Measurements from ENCODE around the gene PAQR6. TPM values are rescaled to one million over a fixed set of nuclear protein-coding genes. Genes with fewer than 3 reads are reported as not detected.
A peak's percentile ranks its signal among the peaks of the same experiment; 100 is the strongest.

PAQR6 gene
- total RNA-seq, 1 experiment from 2014 or later, result 15.8 TPM

DNA sequence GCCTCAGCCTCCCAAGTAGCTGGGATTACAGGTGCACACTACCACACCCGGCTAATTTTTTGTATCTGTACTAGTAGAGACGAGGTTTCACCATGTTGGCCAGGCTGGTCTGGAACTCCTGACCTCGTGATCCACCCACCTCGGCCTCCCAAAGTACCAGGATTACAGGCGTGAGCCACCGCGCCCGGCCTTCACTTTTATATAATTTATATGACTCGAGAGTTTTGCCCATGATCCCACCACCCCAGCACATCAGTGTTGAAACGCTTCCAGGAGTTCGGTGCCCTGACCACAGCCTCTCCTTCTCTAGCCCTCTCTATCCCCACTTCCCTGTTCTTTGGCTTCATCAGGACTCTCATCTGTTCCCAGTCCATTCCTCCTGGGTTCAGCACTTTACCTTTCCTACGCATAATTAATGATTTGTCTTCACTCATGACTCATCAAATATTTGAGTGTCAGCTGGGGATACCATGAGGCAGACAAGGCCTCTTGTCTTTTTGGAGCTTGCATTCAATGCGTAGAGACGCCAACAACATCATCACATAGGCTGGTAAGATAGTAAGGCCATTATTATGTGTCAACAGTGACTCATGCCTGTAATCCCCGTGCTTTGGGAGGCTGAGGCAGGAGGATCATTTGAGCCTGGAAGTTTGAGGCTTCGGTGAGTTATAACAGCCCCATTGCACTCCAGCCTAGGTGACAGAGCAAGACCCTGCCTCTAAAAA lies 33.7 kb downstream of the PAQR6 start:
- Histone ChIP-seq H3K56ac (ENCODE audit: insufficient read length, low read depth, low read length) (no peak overlapping the region), H3K27ac (ENCODE audit: insufficient read length, low read depth, low read length) (no peak overlapping the region), H3K23me2 (ENCODE audit: insufficient read length, low read depth, low read length, poor library complexity, severe bottlenecking) (peaks cover 8% of the 10 kb centered on the region), H4K8ac (replicated peaks; ENCODE audit: insufficient read length, low read depth, low read length) (no peak overlapping the region), H2BK20ac (ENCODE audit: low read depth, low read length, poor library complexity, severe bottlenecking) (no peak overlapping the region), H2AFZ (ENCODE audit: low read length) (no peak overlapping the region), H2AK5ac (ENCODE audit: insufficient read length, low read length) (no peak overlapping the region), H4K20me1 (ENCODE audit: control insufficient read depth, insufficient read depth, insufficient read length) (no peaks in the 10 kb centered on the region), H3K79me1 (ENCODE audit: insufficient read depth, low read depth, low read length, poor library complexity, severe bottlenecking) (no peaks in the 10 kb centered on the region), H3K9ac (ENCODE audit: extremely low read depth, insufficient read length, low read length) (no peak overlapping the region), H3T11ph (ENCODE audit: low read length) (no peak overlapping the region), H2BK120ac (ENCODE audit: low read depth, low read length, poor library complexity, severe bottlenecking) (no peak overlapping the region), H2BK5ac (ENCODE audit: insufficient read length, low read length) (no peak overlapping the region), H4K5ac (ENCODE audit: insufficient read length, low read depth, low read length) (no peak overlapping the region), H3K23ac (ENCODE audit: insufficient read length, low read depth, low read length) (no peak overlapping the region), H4K91ac (ENCODE audit: insufficient read length, low read depth, low read length) (no peak overlapping the region), H3K18ac (ENCODE audit: insufficient read length, low read depth, low read length) (no peak overlapping the region), H3K27me3 (ENCODE audit: insufficient read depth, low read length) (no peaks in the 10 kb centered on the region), H3K4ac (ENCODE audit: low read depth, low read length) (no peak overlapping the region), H3K9me3 (ENCODE audit: control insufficient read depth, low read depth, low read length) (no peaks in the 10 kb centered on the region), H3K4me2 (ENCODE audit: insufficient read depth, insufficient read length, low read length) (no peak overlapping the region), H2BK15ac (ENCODE audit: low read depth, low read length) (no peak overlapping the region), H3K14ac (ENCODE audit: insufficient read depth, low read length) (no peak overlapping the region), H3K79me2 (ENCODE audit: insufficient read depth, low read length) (no peaks in the 10 kb centered on the region), H2BK12ac (ENCODE audit: insufficient read length, low read depth, low read length) (no peak overlapping the region), H3K4me1 (ENCODE audit: insufficient read depth, low read length) (no peaks in the 10 kb centered on the region)
- Mint-ChIP-seq H3K36me3 (ENCODE audit: insufficient read depth in 1 of 3, low read depth in 3 of 3) (peaks cover 15 to 60% (median 29%) of the 10 kb centered on the region in 3 experiments), H3K4me1 (peaks cover 19% of the 10 kb centered on the region in 2 experiments), H3K27me3 (ENCODE audit: low read depth) (peaks cover 2% of the 10 kb centered on the region; the same call in 1 of the 2 replicates), H3K4me3 (peak overlapping the region; percentile 67 to 94), H3K27ac (peak overlapping the region in 2 of 3 experiments; percentile 78 to 90; a peak in 4 of 7 replicates), H3K9me3 (no peaks in the 10 kb centered on the region)
- no CpG with 5 or more reads among the region's 16 CpGs for WGBS (ENCODE audit: extremely low coverage, insufficient read length, low lambda C conversion rate)
- DNase-seq, result no peak
- TF ChIP-seq, protein P1, sequence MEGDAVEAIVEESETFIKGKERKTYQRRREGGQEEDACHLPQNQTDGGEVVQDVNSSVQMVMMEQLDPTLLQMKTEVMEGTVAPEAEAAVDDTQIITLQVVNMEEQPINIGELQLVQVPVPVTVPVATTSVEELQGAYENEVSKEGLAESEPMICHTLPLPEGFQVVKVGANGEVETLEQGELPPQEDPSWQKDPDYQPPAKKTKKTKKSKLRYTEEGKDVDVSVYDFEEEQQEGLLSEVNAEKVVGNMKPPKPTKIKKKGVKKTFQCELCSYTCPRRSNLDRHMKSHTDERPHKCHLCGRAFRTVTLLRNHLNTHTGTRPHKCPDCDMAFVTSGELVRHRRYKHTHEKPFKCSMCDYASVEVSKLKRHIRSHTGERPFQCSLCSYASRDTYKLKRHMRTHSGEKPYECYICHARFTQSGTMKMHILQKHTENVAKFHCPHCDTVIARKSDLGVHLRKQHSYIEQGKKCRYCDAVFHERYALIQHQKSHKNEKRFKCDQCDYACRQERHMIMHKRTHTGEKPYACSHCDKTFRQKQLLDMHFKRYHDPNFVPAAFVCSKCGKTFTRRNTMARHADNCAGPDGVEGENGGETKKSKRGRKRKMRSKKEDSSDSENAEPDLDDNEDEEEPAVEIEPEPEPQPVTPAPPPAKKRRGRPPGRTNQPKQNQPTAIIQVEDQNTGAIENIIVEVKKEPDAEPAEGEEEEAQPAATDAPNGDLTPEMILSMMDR (conservative IDR thresholded peaks at IDR 0.05), result no peak
